Tibial nerve (tissue), 3 donors: ENCODE data around the gene PRUNE2.

Experiments used
- POLR2A ChIP-seq, 2 donors: fragments of 450-650 bp; IDR thresholded peaks; one replicate each; pipeline ENCODE4 v1.6.1; 2017; ENCODE audit warnings: antibody characterized with exemption in 2 of 2, mild to moderate bottlenecking in 2 of 2, moderate library complexity in 2 of 2
- TF ChIP-seq, protein P1 (sequence below), 5 experiments: fragments of 200-600 bp in 3 of 5; fragments of 450-650 bp in 2 of 5; sonication (generic) in 3 of 5; IDR thresholded peaks; one replicate each; pipeline ENCODE4 v1.5.1; 2016 to 2019; ENCODE audit warnings: antibody characterized with exemption in 5 of 5, mild to moderate bottlenecking in 3 of 5, moderate library complexity in 2 of 5

DNA sequence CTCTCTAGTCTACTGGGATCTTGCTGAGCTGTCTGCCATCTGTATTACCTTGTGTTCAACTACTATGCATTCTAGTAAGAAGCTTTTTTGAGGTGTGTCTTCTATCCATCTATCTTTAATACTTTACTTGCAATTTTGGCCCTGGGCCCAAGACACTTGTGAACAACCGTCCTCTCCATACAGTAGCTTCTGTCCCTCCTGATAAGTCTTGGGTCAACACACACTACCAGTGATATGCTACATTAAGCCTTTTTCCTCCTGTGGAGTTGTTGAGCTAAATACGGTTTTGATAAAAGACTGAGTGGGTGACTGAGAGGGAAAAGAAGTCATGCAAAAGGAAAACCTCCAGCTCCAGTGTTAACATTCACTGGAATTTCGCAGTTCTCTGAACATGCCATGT, 275.0 kb downstream of the PRUNE2 start:
- TF ChIP-seq, protein P1, sequence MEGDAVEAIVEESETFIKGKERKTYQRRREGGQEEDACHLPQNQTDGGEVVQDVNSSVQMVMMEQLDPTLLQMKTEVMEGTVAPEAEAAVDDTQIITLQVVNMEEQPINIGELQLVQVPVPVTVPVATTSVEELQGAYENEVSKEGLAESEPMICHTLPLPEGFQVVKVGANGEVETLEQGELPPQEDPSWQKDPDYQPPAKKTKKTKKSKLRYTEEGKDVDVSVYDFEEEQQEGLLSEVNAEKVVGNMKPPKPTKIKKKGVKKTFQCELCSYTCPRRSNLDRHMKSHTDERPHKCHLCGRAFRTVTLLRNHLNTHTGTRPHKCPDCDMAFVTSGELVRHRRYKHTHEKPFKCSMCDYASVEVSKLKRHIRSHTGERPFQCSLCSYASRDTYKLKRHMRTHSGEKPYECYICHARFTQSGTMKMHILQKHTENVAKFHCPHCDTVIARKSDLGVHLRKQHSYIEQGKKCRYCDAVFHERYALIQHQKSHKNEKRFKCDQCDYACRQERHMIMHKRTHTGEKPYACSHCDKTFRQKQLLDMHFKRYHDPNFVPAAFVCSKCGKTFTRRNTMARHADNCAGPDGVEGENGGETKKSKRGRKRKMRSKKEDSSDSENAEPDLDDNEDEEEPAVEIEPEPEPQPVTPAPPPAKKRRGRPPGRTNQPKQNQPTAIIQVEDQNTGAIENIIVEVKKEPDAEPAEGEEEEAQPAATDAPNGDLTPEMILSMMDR (IDR thresholded peaks at IDR 0.05), result no peak
- TF ChIP-seq POLR2A (IDR thresholded peaks at IDR 0.05), result no peak
